Measurements from ENCODE around the gene MACROD2.

The MACROD2 gene

DNA sequence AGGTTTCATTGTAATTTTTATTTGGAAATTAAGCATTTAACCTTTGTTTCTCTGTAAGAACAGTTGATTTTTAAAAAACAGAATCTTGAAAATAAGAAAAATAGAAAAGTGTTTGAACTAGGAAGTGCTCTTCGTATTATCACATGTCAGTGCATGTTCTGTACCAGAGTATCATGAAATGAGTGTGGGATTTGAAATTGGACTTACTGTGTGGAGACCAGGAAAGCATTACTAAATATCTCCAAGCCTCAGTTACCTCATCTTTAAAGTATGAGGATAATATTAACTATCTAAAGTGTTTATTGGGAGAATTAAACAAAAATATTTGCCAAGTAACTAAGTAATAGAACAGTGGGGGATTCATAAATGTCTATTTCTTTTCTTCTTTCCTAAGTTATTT, 499.0 kb downstream of the MACROD2 start:
- TF ChIP-seq, protein P1, sequence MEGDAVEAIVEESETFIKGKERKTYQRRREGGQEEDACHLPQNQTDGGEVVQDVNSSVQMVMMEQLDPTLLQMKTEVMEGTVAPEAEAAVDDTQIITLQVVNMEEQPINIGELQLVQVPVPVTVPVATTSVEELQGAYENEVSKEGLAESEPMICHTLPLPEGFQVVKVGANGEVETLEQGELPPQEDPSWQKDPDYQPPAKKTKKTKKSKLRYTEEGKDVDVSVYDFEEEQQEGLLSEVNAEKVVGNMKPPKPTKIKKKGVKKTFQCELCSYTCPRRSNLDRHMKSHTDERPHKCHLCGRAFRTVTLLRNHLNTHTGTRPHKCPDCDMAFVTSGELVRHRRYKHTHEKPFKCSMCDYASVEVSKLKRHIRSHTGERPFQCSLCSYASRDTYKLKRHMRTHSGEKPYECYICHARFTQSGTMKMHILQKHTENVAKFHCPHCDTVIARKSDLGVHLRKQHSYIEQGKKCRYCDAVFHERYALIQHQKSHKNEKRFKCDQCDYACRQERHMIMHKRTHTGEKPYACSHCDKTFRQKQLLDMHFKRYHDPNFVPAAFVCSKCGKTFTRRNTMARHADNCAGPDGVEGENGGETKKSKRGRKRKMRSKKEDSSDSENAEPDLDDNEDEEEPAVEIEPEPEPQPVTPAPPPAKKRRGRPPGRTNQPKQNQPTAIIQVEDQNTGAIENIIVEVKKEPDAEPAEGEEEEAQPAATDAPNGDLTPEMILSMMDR (IDR thresholded peaks at IDR 0.05; ENCODE audit: low read depth, low read length) = no peak
- DNase-seq (ENCODE audit: extremely low read depth, low read depth) = no peak

DNA sequence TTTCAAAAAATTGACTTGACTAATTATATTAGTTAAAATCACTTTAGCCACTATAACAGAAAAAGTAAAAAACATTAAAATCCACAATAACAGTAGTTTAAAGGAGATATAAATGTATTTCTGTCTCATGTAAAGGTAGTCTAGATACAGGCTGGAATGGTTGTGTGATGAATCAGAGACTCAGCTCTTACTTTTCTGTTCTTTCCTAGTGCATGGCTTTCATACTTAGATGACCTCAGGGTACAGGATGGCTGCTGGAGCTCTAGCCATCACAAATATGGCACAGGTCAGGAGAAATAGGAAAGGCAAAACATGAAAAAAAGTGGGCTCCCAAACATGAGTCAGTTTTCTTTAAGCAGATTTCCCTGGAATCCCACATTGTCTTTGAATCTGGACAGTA, 499.8 kb downstream of the MACROD2 start:
- TF ChIP-seq, protein P1 (IDR thresholded peaks at IDR 0.05; ENCODE audit: low read depth, low read length) = no peak
- DNase-seq (ENCODE audit: extremely low read depth, low read depth) = no peak

DNA sequence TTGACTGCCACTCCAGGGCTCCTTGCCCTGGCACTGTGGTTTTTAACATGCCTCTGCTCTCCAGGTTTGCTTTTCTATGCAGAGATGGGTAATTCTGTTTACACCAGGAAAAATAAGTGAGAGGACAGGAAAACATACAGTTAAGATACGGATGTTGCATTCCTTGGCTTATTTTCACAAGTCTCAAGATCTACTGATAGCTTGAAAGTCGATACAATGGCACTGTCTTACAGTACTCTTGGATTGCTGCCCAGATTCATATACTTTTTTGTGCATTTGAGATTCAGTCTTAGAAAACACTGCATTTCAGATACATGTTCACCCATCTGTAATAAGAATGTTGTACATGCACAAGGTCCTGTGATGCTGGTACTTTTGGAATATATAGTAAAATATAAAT, 501.7 kb downstream of the MACROD2 start:
- TF ChIP-seq, protein P1 (IDR thresholded peaks at IDR 0.05; ENCODE audit: low read depth, low read length) = no peak
- no peak for DNase-seq (ENCODE audit: extremely low read depth, low read depth)

DNA sequence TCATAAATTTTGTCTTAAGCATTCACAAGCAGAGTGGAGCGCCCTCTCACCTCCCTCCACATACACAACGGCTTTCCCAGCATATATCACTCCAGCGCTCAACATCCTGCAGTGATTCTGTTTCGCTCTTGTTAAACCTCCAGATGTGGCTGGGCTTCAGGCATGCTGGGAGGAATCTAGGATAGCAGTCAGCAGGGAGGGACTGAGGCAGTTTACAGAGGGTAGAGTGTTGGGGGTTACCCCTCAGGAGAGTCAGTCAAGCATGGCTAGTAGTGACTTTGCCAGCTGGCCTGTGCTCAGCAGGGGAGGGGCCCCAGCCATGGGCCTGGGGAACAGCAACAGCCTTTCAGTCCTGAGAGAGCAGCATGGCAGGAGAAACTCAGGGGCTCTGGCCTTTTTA, 503.5 kb downstream of the MACROD2 start:
- no peak for DNase-seq (ENCODE audit: extremely low read depth, low read depth)
- TF ChIP-seq, protein P1 (IDR thresholded peaks at IDR 0.05; ENCODE audit: low read depth, low read length) = no peak

DNA sequence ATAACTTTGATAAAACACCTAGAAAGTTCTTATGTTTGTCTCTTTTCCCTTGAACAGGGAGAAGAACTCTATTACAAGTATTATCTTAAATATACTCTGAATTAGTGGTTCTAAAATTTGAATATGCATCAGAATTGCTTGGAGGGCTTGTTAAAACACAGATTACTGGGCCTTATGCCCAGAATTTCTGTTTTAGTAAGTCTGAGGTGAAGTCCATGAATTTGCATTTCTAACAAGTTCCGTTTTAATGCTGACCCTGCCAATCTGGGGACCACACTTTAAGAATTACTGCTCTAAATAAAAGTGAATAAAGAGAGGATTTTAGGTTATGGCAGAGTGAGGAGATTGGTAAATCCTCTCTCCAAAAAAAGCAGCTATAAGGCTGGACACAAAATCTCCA, 510.2 kb downstream of the MACROD2 start:
- no peak for DNase-seq (ENCODE audit: extremely low read depth, low read depth)
- TF ChIP-seq, protein P1 (IDR thresholded peaks at IDR 0.05; ENCODE audit: low read depth, low read length) = no peak

DNA sequence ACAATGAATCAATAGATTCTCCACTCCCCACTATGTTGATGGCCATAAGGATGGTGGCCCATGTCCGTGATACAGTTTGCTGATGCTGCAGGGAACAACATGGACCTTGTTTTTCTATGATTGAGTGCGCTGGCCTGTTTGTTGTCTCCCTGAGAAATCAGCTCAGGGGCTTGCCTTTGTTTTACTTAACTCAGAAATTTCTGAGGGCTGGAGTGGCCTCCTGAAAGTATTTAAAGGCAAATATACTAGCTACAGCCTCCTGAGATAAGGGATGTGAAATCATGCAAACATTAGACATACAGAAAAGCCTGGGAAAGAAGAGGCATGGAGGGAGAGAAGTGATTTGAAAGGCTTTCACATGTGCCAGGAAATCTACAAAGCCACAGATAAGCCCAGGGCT, 512.4 kb downstream of the MACROD2 start:
- no peak for DNase-seq (ENCODE audit: extremely low read depth, low read depth)
- TF ChIP-seq, protein P1 (IDR thresholded peaks at IDR 0.05; ENCODE audit: low read depth, low read length) = no peak

DNA sequence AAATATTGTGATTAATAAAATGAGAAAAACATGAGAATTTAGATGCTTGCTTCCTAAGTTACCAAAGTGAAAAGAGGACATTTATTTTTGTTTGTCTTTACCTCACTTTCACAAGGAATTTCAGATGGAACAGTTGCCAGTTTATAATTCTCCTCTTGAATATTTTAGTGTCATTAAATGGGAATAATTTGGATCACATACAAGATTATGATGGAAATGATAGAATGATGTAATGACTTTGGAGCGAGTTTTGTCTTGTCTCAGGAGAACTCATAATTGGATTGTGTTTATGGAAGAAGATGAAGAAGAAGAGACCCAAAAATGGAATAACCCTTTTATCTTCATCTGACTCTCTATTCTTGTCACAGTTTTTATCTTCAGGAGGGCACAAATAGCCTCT, 515.0 kb downstream of the MACROD2 start:
- no peak for DNase-seq (ENCODE audit: extremely low read depth, low read depth)
- TF ChIP-seq, protein P1 (IDR thresholded peaks at IDR 0.05; ENCODE audit: low read depth, low read length) = no peak

Data from AG09319 (cell line).